HG02610 (cell line): Measurements from ENCODE around the gene TEAD1.

Experiments used
- ATAC-seq: cut with Tn5 transposase; IDR thresholded peaks from one replicate; pipeline ENCODE4 v1.9.1; 2021; ENCODE audit warnings: mild to moderate bottlenecking, moderate library complexity; ENCODE audit not compliant: unreplicated experiment

Gene TEAD1

DNA sequence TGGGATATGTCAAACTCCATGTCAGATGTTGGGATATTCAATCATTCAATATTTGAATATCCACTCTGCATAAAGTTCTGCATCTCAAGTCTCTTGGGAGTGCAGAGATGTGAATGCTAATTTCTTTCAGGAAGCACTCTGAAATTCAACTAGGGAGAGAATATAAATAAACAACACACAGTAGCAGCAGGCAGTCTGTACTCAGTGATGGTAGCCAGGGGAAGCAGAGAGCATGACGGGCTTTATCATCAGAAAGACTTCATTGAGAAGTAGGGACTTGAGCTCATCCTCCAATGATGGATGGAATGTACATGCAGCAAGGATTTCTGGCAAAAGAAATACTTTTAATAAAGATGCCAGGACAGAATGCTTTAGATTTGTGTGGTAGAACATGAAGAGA lies 9.8 kb upstream of the TEAD1 start:
- ATAC-seq = no peak

DNA sequence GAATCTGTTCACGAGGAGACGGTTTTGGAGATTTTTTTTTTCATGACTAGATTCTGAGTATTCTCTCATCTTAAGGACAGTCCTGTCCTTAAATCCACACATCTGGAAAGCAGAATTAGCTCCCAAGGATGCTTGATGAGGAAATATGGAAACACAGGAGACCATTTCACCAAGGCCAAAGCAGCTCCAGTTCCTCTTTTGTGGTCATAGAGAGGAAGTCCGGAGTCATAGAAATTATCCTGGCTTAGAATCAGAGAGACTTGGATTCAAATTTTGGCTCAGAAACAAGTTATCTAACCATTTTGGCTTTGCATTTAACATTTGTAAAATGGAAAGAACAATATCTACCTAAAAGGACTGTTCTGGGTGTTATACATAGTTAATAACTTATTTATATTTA lies 7.3 kb upstream of the TEAD1 start:
- no peak for ATAC-seq

DNA sequence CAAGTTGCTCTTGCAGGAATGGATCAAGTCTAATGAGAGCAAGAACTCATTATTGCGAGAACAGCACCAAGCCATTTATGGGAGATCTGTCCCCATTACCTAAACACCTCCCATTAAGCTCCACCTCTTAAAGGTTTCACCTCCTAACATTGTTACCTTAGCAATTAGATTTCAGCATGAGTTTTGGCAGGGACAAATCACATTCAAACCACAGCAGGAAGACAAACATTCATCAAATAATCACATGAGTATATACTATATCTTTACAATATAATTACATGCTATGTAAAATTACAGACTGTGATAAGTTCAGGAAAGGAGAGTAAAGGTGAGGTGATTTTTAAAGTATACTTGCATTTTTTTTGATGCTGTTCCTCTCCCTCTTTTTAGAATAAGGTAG lies 6.6 kb upstream of the TEAD1 start:
- no peak for ATAC-seq

DNA sequence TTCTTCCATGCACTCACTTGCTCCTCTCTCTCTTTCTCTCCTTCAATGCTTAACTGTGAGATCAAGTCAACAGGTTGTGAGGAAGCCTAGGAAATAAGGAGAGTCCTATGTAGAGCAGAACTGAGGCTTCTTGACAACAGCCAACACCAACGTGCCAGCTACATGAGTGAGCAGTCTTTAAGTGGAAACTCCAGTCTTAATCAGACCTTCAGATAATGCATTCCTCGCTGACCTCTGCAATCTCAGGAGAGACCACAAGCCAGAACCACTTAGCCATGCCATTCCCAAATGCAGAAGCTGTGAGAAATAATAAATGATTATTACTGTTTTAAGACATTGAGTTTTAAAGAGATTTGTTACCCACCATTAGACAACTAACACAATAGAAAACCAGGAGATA lies 6.1 kb upstream of the TEAD1 start:
- no peak for ATAC-seq

DNA sequence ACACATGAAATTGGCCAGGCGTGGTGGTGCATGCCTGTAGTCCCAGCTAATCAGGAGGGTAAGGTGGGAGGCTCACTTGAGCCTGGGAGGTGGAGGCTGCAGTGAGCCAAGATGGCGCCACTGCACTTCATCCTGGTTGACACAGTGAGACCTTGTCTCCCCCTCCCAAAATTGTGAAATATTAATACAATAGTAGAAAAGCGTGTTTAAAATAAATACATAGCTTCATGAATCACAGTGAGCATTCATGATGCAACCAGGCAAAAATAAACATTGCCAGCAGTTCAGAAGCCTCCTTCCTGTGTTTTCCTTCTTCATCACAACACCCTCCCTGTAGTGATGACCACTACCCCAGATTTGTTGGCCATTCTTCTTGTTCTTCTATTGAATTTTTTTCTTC lies 4.3 kb upstream of the TEAD1 start:
- ATAC-seq = no peak

DNA sequence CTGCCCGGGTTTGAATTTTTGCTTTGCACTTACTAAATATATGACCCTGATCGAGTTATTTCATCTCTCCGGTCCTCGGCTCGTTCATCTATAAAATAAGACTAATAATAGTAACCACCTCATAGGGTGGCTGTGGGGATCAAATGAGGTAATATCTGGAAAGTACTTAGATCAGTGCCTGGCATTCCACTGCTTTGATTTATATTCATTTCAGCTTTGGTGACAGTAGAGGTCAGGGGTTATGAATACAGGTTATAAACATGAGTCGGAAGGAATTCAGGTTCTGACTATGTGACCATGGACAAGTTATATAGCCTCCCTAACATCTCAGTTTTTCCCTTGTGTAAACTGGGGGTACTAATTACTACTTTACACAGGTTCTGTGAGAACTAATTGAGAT lies 2.9 kb upstream of the TEAD1 start:
- ATAC-seq = no peak

DNA sequence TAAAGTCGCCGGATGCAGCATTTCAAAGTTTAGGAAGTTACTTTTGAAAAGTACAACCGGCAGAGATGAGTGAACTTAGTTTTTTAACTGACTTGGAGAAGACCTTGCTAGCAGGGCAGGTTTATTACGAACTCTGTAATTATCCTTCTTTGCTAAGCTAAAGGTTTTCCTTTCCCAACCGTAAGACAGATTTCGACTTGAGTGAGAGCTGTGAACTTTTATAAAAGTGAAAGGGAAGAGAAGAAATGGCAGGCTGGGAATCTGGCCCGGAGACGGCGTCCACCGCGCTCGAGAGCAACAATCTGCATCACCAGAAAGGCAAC lies 659 bp upstream of the TEAD1 start:
- ATAC-seq = peak; percentile 20

DNA sequence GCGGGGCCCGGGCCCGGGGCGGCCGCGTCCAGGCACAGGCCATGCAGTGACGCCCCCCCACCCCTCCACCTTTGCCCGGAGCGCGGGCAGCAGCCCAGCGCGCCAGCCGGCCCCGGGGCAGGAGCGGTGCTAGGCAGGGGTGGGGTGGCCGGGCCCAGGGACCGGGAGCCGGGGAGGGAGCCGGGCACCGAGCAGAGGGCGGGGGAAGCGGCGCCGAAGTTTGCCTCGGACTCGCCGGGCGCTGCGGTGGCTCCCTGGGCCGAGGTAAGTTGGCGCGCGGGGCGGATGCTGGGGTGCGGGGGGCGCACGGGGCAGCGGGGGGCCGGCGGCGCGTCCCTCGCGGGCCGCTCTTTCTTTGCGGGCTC lies 332 bp downstream of the TEAD1 start:
- ATAC-seq = peak; percentile 23

DNA sequence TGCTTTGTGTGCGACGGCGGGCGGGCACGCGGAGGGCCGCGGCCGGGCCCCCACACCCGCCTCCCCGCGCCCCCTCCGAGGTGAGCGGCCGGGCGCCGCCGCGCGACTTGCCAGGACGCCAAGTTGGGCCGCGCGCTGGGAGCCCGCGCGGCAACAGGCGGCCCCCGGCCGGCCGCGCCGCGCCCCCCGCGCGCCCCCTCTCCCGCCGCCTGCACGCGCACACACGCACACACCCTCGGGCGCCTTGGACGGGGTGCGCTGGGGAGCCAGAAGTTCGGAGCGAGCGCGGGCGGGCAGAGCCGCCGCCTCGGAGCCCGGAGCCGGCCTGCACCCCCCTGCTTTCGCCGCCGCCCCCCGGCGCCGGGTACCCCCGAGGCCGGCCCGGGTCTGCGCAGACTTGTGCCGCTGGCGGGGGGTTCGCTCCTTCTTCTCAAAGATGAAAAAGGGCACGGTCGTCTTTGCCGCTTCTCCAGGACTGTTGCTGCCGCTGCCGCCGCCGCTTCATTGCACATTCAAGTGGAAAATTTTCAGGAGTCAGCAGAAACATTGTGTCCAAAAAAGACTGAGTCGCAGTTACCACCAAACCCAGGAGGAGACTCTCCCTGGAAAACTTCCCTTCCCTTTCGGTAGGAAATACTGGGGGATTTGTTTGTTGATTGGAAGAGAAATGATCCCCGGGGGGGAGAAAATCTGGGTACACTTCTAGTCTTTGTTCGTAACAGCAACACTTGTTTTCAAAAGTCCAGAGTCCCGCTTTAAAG lies 895 bp downstream of the TEAD1 start:
- no peak for ATAC-seq

DNA sequence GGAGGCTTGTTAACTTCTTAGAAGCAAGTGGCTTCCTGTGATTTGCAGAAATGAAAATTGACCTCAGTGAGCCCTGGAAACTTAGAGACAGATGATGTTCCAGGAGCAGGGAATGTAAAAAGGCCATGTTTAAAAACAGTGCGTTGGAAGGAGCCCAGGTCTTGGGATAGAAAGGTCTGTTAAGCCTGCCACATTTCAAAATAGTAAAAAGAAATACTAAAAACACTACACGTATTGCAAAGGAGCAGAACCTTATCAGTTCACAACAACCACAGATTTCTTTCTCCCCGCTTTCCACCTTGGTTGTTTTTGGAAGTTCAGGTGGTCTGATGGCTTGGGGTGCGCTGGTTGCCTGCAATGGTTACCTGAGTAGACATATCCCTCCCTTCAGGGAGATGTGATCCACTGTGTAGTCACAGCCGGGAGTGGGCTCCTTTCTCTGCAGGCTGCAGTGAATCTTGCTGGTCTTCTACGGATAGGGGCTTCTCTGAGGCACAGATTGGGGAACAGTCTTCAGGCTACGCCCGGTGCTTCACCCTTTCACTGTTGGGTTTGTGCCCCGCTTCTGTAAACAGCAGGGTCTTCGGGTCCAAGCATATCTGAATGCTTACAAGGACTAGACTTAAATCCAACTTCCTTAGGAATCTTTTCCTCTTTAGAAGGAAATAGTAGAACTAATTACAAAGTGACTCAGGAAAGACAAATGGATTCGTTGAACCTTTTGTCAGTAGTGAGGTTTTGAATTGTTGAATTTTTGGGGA lies 1.9 kb downstream of the TEAD1 start:
- ATAC-seq = no peak

DNA sequence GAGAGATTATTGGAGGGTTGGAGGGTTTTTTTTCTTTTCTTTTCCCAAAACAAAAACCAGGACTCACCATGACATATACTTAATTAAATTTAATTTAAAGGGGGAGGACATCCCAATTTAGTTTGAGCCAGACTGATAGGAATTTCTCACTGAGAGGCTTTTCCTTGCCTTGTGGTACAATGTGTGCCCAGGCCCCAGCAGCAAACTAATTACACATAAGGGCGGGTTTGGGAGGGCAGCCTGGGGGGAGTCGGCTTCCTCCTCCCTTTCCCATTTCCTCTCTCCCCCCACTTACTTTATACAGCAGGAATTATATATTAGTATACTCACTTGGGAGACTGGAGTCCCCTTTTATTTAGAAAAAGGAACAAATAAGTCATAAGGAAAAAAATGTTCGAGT lies 2.9 kb downstream of the TEAD1 start:
- ATAC-seq = no peak

DNA sequence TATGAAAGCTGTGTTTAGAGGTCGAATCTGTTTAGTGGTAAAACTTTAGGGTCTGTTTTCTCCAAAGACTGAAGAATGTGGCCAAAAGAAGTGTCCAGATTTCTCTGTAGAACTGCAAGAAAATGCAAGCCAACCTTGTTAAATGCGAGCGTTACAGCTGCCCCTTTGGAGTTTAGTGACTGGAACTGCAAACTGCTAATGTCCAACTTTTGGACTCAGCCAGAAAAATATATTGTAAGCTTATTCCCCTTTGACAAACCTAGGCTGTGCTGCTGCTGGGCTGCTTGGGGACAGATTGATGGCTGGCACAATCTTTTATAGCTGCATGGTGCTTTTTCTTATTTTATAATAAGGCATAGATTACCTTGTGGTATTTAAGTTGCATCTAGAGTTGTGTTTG lies 3.9 kb downstream of the TEAD1 start:
- ATAC-seq = no peak

DNA sequence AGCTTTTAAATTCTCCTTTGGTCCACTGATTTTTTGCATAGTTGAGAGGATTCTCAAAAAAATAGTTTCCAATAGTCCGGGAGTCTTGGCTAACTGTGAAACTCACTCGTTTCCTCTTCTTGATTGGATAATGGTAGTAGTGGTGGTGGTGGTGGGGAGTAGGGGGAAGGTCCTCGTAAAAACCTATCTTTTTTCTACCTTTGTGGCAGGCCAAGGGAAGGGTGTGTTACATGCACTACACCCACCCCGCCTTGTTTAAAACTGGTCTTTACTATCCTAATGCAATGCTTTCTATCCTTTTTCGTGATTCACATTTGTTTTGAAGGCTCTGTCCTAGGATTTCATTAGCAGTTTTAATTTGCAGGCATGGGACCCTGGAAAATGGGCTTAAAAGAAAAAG lies 4.8 kb downstream of the TEAD1 start:
- no peak for ATAC-seq

DNA sequence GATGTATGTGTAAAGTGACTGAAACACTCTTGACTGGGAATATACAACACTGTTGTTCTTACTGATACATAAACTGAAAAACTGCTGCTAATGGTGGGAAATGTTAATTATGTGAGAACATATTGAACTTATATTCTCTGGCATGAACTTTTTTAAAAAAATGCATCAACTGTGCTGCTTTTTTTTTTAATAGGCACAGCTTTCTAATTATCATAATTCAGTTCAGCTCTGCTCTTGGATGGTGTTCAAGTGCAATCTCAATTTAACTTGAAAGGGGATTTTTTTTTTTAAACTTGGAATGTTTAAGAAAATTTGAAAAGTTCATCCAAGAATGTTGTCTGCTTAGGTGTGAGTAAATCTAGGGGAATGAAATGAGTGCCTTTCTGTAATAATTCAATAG lies 5.2 kb downstream of the TEAD1 start:
- ATAC-seq = no peak

DNA sequence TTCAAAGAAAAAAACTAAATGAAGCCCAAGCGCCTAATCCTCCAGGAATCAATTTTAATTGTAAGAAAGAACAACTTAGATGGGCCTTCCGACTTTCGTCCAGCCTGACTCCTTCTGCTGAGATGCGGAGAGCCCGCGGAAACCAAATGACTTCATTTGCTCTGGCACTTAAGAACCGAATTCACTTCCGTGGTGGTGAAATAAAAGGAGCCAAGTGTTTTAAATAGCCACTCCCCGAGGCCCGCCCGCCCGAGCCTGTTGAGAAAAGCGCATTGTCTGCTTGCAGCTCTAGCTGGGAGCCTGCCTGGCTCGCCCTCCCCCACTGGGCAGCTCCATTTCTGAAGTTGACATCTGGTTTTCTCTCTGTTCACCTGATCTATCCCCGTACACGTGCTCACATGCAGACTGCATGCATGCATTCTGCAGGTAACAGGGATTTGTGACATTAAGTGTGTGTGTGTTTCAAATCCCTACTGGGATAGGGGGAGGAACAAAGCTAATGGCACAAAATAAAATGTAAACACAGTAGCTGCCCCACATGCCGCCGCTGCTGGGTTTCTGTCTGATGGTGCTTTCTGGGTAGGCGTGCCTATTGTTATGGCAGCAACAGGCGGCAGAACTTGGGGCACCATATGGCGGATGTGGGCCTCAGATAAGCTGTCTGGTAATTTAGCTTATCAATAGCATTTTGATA lies 6.2 kb downstream of the TEAD1 start:
- ATAC-seq = no peak

DNA sequence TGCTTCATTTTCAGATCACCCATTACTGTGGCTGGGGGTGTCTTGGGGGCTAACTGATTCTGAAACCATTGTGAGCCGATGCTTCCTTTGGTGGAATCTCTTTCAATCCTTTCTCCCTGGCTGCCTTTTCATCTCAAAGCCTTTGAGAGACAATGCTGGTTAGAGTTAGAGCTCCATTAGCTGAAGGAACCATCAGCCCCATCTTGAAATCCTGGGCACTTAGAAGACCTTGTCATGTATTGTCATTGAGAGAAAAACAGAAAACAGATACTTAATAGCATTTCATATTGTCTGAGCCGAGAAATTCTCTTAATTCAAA lies 6.7 kb downstream of the TEAD1 start:
- ATAC-seq = no peak

DNA sequence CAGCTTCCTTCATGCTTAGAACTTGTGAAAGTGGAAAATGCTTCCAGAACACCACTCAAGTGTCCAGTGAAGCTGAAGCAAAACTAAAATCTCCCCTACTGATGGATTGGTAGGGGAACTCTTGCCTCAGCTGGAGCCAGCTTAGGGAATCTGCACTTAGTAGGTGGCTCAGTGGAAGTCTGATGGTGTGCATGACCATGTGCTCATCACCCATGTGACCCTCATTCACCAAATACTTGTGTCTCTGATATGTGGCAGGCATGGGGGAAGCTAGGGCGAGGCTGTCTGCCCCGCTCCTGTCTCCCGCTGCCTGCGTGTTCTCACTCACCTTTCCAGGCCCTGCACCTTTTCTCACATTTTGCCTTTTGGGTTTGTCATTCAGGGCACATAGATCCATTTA lies 7.2 kb downstream of the TEAD1 start:
- no peak for ATAC-seq

DNA sequence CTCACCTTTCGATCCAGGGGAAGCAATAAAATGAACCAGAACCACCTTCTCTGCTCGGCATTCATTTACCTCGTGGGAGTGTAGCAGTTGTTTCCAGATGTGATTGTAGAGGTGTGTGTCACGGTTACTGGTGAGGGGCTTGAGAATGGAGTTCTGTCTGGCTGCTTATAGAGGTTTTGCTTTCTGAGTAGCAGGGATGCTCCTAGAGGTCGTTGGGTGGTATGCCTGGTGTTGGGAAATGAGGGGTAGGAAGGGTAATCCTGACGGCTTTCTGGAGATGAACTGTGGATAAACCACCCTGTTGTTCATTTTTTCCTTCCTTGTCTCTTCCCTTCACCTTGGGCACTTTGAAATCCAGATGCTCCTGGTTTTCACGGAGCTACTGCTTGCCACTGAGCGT lies 8.1 kb downstream of the TEAD1 start:
- ATAC-seq = no peak

DNA sequence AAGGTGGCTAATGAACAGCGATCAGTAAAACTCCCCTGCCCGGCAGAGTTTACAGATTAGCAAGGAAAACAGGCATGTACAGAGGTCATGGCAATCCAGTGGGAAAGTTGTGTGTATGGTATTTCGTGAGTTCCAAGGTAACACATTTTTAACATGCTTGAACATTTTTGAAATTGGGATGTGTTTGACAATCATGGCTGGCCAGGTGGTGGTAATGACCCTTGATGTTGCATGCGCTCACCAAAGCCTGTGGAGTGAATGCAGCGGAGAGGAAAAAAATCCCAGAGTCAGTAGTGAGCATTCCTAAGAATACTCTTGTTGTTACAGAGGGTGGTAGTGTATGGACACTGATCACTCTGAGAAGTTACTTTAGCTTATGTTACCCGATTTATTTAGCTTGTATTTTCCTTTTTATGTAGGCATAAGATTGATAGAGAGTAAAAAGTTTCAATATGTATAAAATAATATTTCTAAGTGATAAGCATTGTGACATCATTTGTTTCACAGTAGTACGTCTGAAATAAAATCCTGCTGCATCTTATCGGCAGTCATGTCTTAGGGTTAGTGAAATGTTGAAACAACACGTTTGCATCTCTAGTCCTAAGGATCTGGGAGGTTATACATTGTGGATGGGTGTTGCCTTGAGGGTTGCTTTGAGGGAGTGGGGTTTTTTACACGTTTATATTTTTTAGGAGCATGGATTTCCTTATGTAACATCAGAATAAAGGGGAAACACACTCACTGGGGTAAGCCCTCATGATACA lies 8.7 kb downstream of the TEAD1 start:
- no peak for ATAC-seq

DNA sequence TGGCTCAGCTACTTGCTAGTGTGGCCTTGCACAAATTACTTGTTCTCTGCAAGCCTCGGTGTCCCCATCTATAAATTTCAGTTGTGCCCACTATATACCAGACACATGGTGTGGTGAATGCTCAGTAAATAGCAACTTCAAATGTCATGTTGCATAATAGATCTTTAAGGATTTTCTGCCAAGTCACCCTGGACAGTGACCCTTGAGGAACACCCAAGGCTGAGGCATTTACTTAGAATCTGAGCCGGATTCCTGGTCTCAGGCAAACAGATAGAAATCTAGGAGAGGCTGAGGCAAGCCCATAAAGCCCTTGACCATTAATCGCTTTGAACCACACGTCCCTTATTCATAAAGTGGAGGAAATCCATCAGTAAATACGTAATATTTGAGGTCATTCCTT lies 9.7 kb downstream of the TEAD1 start:
- ATAC-seq = no peak

DNA sequence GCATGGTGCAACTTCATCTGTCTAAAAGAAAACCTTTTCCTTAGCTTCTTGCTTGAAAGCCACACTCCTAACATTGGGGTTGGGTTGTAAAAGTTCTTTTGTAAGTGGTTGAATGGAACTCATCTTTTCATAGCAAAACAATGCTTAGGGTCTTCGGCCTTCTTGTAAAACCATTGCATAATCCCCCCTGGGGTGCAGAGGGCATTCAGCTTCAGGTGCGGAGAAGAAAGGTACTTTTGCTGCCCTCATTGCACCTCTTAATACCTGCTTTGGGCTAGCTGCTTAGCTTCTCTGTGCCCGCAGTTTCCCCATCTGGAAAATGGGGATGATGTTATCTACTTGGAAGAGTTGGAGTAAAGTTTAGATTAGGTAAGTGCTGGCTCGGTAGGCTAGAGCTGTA lies 10.1 kb downstream of the TEAD1 start:
- no peak for ATAC-seq

DNA sequence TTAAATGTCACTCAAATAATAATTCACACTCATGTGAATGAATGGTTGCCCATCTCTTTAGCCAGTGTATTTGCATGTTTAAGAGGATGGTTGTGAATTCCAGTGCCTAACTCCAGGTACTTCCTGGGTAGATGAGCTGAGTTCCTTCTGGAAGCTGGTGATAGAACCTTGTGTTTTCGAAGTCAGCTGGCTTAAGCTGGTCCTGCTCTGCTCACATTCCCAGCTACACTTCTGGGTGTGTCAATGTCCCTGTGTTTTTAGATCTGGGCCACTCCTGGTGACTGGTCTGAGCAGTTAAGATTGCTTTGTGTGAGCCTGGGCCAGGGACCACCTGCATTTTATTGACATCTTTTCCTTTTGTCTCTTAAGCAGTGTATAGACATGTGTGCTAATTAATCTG lies 10.6 kb downstream of the TEAD1 start:
- ATAC-seq = no peak
